SKM-1 treated with dmso at 0.1 percent for 144 hours (cell line): ENCODE measurements around the gene PSMA3.

Experiments used
- DNase-seq: peaks from one replicate; lab custom pipeline; 2025; ENCODE audit not compliant: unreplicated experiment; lab: John Stamatoyannopoulos, UW

The PSMA3 gene

GRCh38 chr14:58298477-58299400, 54.1 kb downstream of the PSMA3 start, which contains the start of gene ARID4A:
ARID4A (plus strand) TSS chr14:58298555; CDS start chr14:58299855, 1,300 bp downstream.
- no peak for DNase-seq

- no peak for DNase-seq
These were observed 55.0 kb downstream of the PSMA3 start for GRCh38 chr14:58299401-58300330.

- no peak for DNase-seq
These were observed 56.8 kb downstream of the PSMA3 start for GRCh38 chr14:58301416-58301815.

GRCh38 chr14:58305730-58306129, 61.1 kb downstream of the PSMA3 start:
- no peak for DNase-seq

- no peak for DNase-seq
These were observed 63.1 kb downstream of the PSMA3 start for GRCh38 chr14:58307597-58308316.

GRCh38 chr14:58309086-58309485, 64.4 kb downstream of the PSMA3 start:
- no peak for DNase-seq

- no peak for DNase-seq
These were observed 69.1 kb downstream of the PSMA3 start for GRCh38 chr14:58313699-58314098.

- DNase-seq = no peak
These were observed 71.0 kb downstream of the PSMA3 start for GRCh38 chr14:58315606-58316005.
